Hepatocyte (in vitro differentiated cells): ENCODE results near the gene ABCC6. TPM values are rescaled to one million over a fixed set of nuclear protein-coding genes. Genes with fewer than 3 reads are reported as not detected.
"Not testable (repeated sequence)": the region's sequence is repeated elsewhere in the genome, so short reads cannot be mapped to it uniquely, and the experiment has no call there.

ENCODE experiments used
- DNase-seq: peaks from one replicate; pipeline ENCODE4 v3.0.0-alpha.2; 2016; ENCODE audit warnings: low spot score
- H2AFZ ChIP-seq: fragments of 200-600 bp; sonication (generic); 2 replicates; pipeline ENCODE4 v1.6.0; 2016; ENCODE audit warnings: antibody characterized with exemption, mild to moderate bottlenecking
- H3K27ac ChIP-seq: fragments of 200-600 bp; sonication (generic); 2 replicates; pipeline ENCODE4 v1.5.1; 2016; ENCODE audit warnings: mild to moderate bottlenecking
- H3K27me3 ChIP-seq: fragments of 200-600 bp; sonication (generic); 2 replicates; pipeline ENCODE4 v1.6.1; 2016
- H3K36me3 ChIP-seq: fragments of 200-600 bp; sonication (generic); replicated peaks from 2 replicates; pipeline ENCODE4 v1.5.1; 2016; ENCODE audit warnings: low read depth; ENCODE audit not compliant: insufficient read depth
- H3K4me1 ChIP-seq: fragments of 200-600 bp; sonication (generic); 2 replicates; pipeline ENCODE4 v1.5.1; 2016; ENCODE audit warnings: mild to moderate bottlenecking, moderate library complexity; ENCODE audit not compliant: insufficient read depth
- H3K4me2 ChIP-seq: fragments of 200-600 bp; sonication (generic); 2 replicates; pipeline ENCODE4 v1.6.0; 2016
- H3K4me3 ChIP-seq: fragments of 200-600 bp; sonication (generic); 2 replicates; pipeline ENCODE4 v1.5.1; 2016; ENCODE audit warnings: mild to moderate bottlenecking
- H3K79me2 ChIP-seq: fragments of 200-600 bp; sonication (generic); 2 replicates; pipeline ENCODE4 v1.6.0; 2017; ENCODE audit warnings: mild to moderate bottlenecking
- H3K9me2 ChIP-seq: fragments of 200-600 bp; sonication (generic); replicated peaks from 2 replicates; pipeline ENCODE4 v1.6.0; 2017; ENCODE audit warnings: mild to moderate bottlenecking; ENCODE audit not compliant: insufficient read depth
- H3K9me3 ChIP-seq: fragments of 200-600 bp; sonication (generic); 2 replicates; pipeline ENCODE4 v1.5.1; 2016; ENCODE audit warnings: low read depth, mild to moderate bottlenecking
- H4K20me1 ChIP-seq: fragments of 200-600 bp; sonication (generic); 2 replicates; pipeline ENCODE4 v1.6.0; 2016; ENCODE audit warnings: mild to moderate bottlenecking; ENCODE audit not compliant: insufficient read depth, poor library complexity, severe bottlenecking
- CTCF ChIP-seq: fragments of 200-600 bp; sonication (generic); IDR thresholded peaks from 2 replicates; pipeline ENCODE4 v1.5.1; 2016; ENCODE audit warnings: antibody characterized with exemption, mild to moderate bottlenecking; ENCODE audit not compliant: poor library complexity
- EZH2 ChIP-seq: fragments of 200-600 bp; sonication (generic); IDR thresholded peaks from 2 replicates; pipeline ENCODE4 v1.6.1; 2016; ENCODE audit warnings: antibody characterized with exemption, mild to moderate bottlenecking, borderline replicate concordance
- EZH2phosphoT487 ChIP-seq: fragments of 200-600 bp; sonication (generic); IDR thresholded peaks from one replicate; pipeline ENCODE4 v1.6.1; 2018; ENCODE audit warnings: antibody characterized with exemption, mild to moderate bottlenecking, low read depth, moderate library complexity; ENCODE audit not compliant: unreplicated experiment, severe bottlenecking
- WGBS: methylation state at CpG from one replicate; pipeline ENCODE4 v1.1.6; 2016; ENCODE audit warnings: low lambda C conversion rate; ENCODE audit errors: missing lambda C conversion rate; 5-methylcytosine and 5-hydroxymethylcytosine counted together
- polyA plus RNA-seq: library from polyadenylated mRNA; unstranded; fragments of >200 nt; fragmentation: Nextera tagmentation; extraction: Ambion mirVana; gene quantifications from 2 replicates; pipeline ENCODE4 v1.2.1, GENCODE V29; 2016
- total RNA-seq: library from RNA; depleted of rRNA; stranded (reverse); fragments of >200 nt; gene quantifications from 2 replicates; pipeline ENCODE4 v1.2.3, GENCODE V29; 2014

ABCC6 gene
- total and polyA plus RNA-seq, 2 experiments from 2014 or later = 41.2 to 46.8 TPM

GRCh38 chr16:16202400-16203143 lies 20.7 kb downstream of the ABCC6 start:
- peak; percentile 39 for DNase-seq

DNA sequence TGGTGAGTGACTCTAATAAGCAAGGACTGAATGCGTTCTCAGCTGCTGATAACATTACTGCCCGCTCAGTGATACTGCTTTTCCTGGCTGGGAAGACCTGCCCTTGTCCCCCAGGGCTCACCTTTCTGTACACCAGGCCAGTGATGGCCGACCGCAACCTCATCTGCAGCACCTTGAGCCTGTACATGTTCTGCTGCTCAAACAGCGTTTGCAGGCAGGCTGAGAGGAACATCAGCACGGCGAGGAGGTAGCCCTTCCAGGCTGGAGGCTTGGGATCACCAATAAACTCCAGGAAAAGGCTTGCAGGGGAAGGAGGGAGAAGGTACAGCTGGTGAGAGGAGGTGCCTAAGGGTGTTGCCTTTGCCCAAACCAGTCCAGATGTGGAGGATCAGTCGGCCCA lies 21.4 kb downstream of the ABCC6 start:
- H2AFZ ChIP-seq, H3K9me3 ChIP-seq, H3K9me2 ChIP-seq, H3K79me2 ChIP-seq, H4K20me1 ChIP-seq, H3K27ac ChIP-seq, H3K4me3 ChIP-seq, H3K36me3 ChIP-seq, H3K27me3 ChIP-seq, H3K4me1 ChIP-seq, H3K4me2 ChIP-seq, DNase-seq: not testable (repeated sequence)
- 83% methylated on average over 7 of the region's 8 CpGs for whole genome bisulfite sequencing

More at GRCh38 chr16:16202400-16203143, 20.7 kb downstream of the ABCC6 start:
- not testable (repeated sequence) for H4K20me1 ChIP-seq, H3K9me3 ChIP-seq, H3K36me3 ChIP-seq, H3K4me1 ChIP-seq, H2AFZ ChIP-seq, H3K9me2 ChIP-seq, H3K27me3 ChIP-seq, H3K79me2 ChIP-seq, H3K4me3 ChIP-seq, H3K4me2 ChIP-seq, H3K27ac ChIP-seq
- TF ChIP-seq CTCF = peak; percentile 26
- WGBS = 31% methylated on average over 4 of the region's 4 CpGs

DNA sequence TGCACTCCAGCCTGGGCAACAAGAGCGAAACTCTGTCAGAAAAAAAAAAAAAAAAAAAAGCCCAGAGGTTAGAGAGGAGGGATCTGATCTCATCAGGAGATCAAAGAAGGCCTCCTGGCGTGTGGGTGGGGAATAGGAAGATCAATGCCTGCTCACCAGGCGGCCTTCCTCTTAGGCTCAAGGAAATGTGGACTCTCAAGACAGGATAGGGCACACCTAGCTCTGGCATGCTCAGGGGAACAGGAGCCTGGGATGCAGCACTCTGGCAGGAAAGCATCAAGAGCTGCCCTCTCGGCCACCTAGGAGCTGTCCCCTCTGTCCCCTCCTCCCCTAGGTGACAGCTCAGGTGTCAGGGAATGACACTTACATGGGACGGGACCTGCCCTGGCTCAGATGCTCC lies 22.9 kb downstream of the ABCC6 start:
- H4K20me1 ChIP-seq, H3K27ac ChIP-seq, H3K27me3 ChIP-seq, H3K36me3 ChIP-seq, H2AFZ ChIP-seq, H3K4me3 ChIP-seq, H3K9me2 ChIP-seq, H3K4me2 ChIP-seq, H3K79me2 ChIP-seq, H3K4me1 ChIP-seq, DNase-seq, H3K9me3 ChIP-seq: not testable (repeated sequence)
- 74% methylated on average over 4 of the region's 5 CpGs for WGBS

GRCh38 chr16:16199428-16199827 lies 23.9 kb downstream of the ABCC6 start:
- not testable (repeated sequence) for H3K9me2 ChIP-seq, H3K4me1 ChIP-seq, H2AFZ ChIP-seq, H3K36me3 ChIP-seq, H3K79me2 ChIP-seq, H3K27me3 ChIP-seq, H3K9me3 ChIP-seq, H3K4me2 ChIP-seq, H3K4me3 ChIP-seq, DNase-seq, H3K27ac ChIP-seq, H4K20me1 ChIP-seq
- WGBS = 77% methylated on average over 4 of the region's 4 CpGs

GRCh38 chr16:16197966-16198365 lies 25.3 kb downstream of the ABCC6 start:
- H3K4me1 ChIP-seq = no peaks in the 10 kb centered on the region
- no peak overlapping the region for H3K27ac ChIP-seq
- no peak overlapping the region for H3K4me3 ChIP-seq
- no peak overlapping the region for H3K4me2 ChIP-seq
- H3K27me3 ChIP-seq = no peaks in the 10 kb centered on the region
- H3K9me2 ChIP-seq = no peaks in the 10 kb centered on the region
- 80% methylated on average over 16 of the region's 17 CpGs for WGBS
- no peak overlapping the region for H2AFZ ChIP-seq
- no peak for DNase-seq
- H4K20me1 ChIP-seq = no peaks in the 10 kb centered on the region
- TF ChIP-seq EZH2 (no peak), CTCF (no peak), EZH2phosphoT487 (no peak)
- no peaks in the 10 kb centered on the region for H3K36me3 ChIP-seq
- H3K9me3 ChIP-seq = no peaks in the 10 kb centered on the region
- H3K79me2 ChIP-seq = no peaks in the 10 kb centered on the region
